GM12892 (cell line): ENCODE data around the gene DLX6.

ENCODE experiments used
- POLR2A ChIP-seq: IDR thresholded peaks from 2 replicates; pipeline ENCODE4 v1.6.1; 2011; ENCODE audit warnings: low read depth, low read length, control low read depth
- POLR2AphosphoS5 ChIP-seq: IDR thresholded peaks from 2 replicates; pipeline ENCODE4 v1.6.1; 2011; ENCODE audit warnings: low read depth, low read length, control low read depth

GRCh38 chr7:97011104-97011503 is 5.8 kb downstream of the DLX6 start:
- no peak for TF ChIP-seq POLR2A
- no peak for TF ChIP-seq POLR2AphosphoS5
